HEK293T (cell line): ENCODE results near the gene DUSP11.

ENCODE experiments used
- FOXA1 ChIP-seq: fragments of 450-650 bp; IDR thresholded peaks from 2 replicates; pipeline ENCODE4 v1.6.1; 2016; ENCODE audit warnings: mild to moderate bottlenecking
- TARDBP ChIP-seq: fragments of 450-650 bp; IDR thresholded peaks from 2 replicates; pipeline ENCODE4 v1.6.1; 2016

- no peak for TF ChIP-seq FOXA1
- TF ChIP-seq TARDBP = no peak
Observed at GRCh38 chr2:73730810-73731209, 49.1 kb downstream of the DUSP11 start.
